ENCODE results near the gene NOP58. TPM values are rescaled to one million over a fixed set of nuclear protein-coding genes. Genes with fewer than 3 reads are reported as not detected.

Gene NOP58
- total RNA-seq, 1 experiment from 2014 or later = 136 TPM

DNA sequence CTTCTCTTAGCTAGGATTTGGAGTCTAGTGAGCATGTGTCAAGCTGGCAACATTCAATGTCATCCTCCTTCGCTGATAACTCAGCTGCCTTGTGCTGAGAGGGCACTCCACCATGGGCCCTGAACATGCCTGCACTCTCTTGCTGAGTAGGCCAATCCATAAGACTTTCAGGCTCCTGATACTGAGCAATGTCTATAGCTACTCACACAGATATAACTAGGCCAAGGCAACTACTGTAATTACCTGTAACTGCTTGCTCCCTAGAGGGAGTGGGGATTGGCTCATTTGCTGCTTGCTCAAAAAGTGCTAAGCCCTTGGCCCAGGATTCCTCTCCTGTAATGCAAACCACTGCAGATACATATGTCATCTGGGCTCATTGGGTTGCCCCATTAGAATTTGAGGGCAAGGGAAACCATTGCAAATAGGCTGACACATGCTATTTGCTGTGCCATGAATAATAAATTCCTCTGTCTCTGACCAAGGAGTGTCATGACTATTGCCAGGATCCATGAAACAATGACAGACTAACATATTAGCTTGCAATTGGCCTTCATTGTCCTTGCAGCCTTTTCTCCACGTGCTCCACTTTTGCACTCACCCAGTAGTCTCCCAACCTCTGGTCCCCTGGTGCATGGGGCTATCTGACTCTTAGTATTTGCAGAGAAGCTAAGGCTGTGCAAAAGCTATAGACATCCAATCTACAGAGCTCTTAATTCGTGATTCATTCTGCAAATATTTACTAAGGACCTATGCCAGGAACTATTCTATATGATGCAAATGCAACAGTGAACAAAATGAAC, 73.7 kb downstream of the NOP58 start:
- H3K79me2 ChIP-seq (ENCODE audit: insufficient read depth, low read length) = no peaks in the 10 kb centered on the region
- ChIA-PET RAD21 (ENCODE audit: low non-redundant PET in 1 of 2, low total read pairs in 2 of 2, uncharacterized antibody in 2 of 2, unreplicated experiment in 2 of 2) (no interaction called here), POLR2A (no interaction called here), CTCF (no interaction called here)
- no peaks in the 10 kb centered on the region for H3K9me3 ChIP-seq (ENCODE audit: control insufficient read depth in 1 of 2, insufficient read depth in 1 of 2, low read depth in 1 of 2, low read length in 2 of 2)
- H3K4me1 ChIP-seq (ENCODE audit: control insufficient read depth in 1 of 2, insufficient read depth in 2 of 2, low read length in 2 of 2) = no peaks in the 10 kb centered on the region
- H3K36me3 ChIP-seq (ENCODE audit: control insufficient read depth in 1 of 2, insufficient read depth in 2 of 2, low read length in 2 of 2) = no peaks in the 10 kb centered on the region
- no peaks in the 10 kb centered on the region for H3K27me3 ChIP-seq (ENCODE audit: insufficient read depth, low read length)
- no peak overlapping the region for H3K9ac ChIP-seq (ENCODE audit: low read length)
- BruUV-seq (replicated peaks) = no TSS peak
- H3K27ac ChIP-seq (ENCODE audit: low read depth, low read length) = no peak overlapping the region
- no peaks in the 10 kb centered on the region for H3K9me2 ChIP-seq (ENCODE audit: insufficient read depth)
- ATAC-seq (no peak), DNase-seq (ENCODE audit: low read depth, low spot score) (no peak)
- H4K20me1 ChIP-seq (ENCODE audit: insufficient read depth) = no peaks in the 10 kb centered on the region
- no peak overlapping the region for H3K4me3 ChIP-seq (replicated peaks in 1 of 2; ENCODE audit: low read depth in 1 of 2, low read length in 2 of 2)
- no peak for TF ChIP-seq EZH2phosphoT487 (IDR thresholded peaks at IDR 0.05; ENCODE audit: borderline replicate concordance)
- TF ChIP-seq YY1 (IDR thresholded peaks at IDR 0.05; ENCODE audit: extremely low read depth, insufficient replicate concordance, low read depth, low read length) = no peak
- no peak for TF ChIP-seq POLR2AphosphoS5 (IDR thresholded peaks at IDR 0.05; ENCODE audit: low read depth, low read length)
- no peak for TF ChIP-seq EZH2 (IDR thresholded peaks at IDR 0.05)
- TF ChIP-seq, protein P1, sequence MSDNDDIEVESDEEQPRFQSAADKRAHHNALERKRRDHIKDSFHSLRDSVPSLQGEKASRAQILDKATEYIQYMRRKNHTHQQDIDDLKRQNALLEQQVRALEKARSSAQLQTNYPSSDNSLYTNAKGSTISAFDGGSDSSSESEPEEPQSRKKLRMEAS (IDR thresholded peaks at IDR 0.05) = no peak
- no peak for TF ChIP-seq CEBPB (IDR thresholded peaks at IDR 0.05; ENCODE audit: low read depth)
- H3K4me2 ChIP-seq (ENCODE audit: low read length) = no peak overlapping the region
- intact Hi-C loops (cut with micrococcal nuclease) = no loop called here
- H2AFZ ChIP-seq (ENCODE audit: low read depth, low read length, poor library complexity, severe bottlenecking) = no peak overlapping the region

DNA sequence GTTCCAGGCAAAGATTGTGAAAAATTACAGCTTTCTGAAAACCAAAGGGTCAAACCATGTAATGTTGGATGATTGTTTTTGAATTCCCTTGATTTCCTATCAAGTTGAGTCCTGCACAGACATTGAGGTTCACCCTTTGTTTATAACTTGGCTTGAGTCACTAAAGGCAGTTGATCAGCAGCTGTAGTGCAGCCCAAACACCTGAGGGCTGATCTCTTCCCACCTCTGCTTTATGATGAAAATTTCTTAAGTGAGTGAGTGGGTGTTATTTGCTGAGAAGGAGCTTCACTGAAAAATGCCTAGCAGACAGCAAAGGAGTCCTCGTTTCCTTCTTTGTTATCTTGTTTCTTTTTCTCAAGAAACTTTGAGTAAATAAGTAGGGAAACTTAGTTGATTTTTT, 78.6 kb downstream of the NOP58 start:
- Histone ChIP-seq H3K4me1 (ENCODE audit: control insufficient read depth in 1 of 2, insufficient read depth in 2 of 2, low read length in 2 of 2) (no peaks in the 10 kb centered on the region), H4K20me1 (ENCODE audit: insufficient read depth) (no peaks in the 10 kb centered on the region), H2AFZ (ENCODE audit: low read depth, low read length, poor library complexity, severe bottlenecking) (no peak overlapping the region), H3K27me3 (ENCODE audit: insufficient read depth, low read length) (no peaks in the 10 kb centered on the region), H3K4me3 (replicated peaks in 1 of 2; ENCODE audit: low read depth in 1 of 2, low read length in 2 of 2) (no peak overlapping the region), H3K4me2 (ENCODE audit: low read length) (no peak overlapping the region), H3K9me3 (ENCODE audit: control insufficient read depth in 1 of 2, insufficient read depth in 1 of 2, low read depth in 1 of 2, low read length in 2 of 2) (no peaks in the 10 kb centered on the region), H3K79me2 (ENCODE audit: insufficient read depth, low read length) (no peaks in the 10 kb centered on the region), H3K9ac (ENCODE audit: low read length) (no peak overlapping the region), H3K36me3 (ENCODE audit: control insufficient read depth in 1 of 2, insufficient read depth in 2 of 2, low read length in 2 of 2) (no peaks in the 10 kb centered on the region), H3K27ac (ENCODE audit: low read depth, low read length) (no peak overlapping the region), H3K9me2 (ENCODE audit: insufficient read depth) (no peaks in the 10 kb centered on the region)
- DNase-seq (ENCODE audit: low read depth, low spot score) (no peak), ATAC-seq (no peak)
- TF ChIP-seq ELF1 (IDR thresholded peaks at IDR 0.05; ENCODE audit: borderline replicate concordance, low read depth) (no peak), SP1 (IDR thresholded peaks at IDR 0.05; ENCODE audit: low read depth) (no peak)
- TF ChIP-seq, protein P1 (IDR thresholded peaks at IDR 0.05) = no peak
- TF ChIP-seq, protein P2, sequence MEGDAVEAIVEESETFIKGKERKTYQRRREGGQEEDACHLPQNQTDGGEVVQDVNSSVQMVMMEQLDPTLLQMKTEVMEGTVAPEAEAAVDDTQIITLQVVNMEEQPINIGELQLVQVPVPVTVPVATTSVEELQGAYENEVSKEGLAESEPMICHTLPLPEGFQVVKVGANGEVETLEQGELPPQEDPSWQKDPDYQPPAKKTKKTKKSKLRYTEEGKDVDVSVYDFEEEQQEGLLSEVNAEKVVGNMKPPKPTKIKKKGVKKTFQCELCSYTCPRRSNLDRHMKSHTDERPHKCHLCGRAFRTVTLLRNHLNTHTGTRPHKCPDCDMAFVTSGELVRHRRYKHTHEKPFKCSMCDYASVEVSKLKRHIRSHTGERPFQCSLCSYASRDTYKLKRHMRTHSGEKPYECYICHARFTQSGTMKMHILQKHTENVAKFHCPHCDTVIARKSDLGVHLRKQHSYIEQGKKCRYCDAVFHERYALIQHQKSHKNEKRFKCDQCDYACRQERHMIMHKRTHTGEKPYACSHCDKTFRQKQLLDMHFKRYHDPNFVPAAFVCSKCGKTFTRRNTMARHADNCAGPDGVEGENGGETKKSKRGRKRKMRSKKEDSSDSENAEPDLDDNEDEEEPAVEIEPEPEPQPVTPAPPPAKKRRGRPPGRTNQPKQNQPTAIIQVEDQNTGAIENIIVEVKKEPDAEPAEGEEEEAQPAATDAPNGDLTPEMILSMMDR (IDR thresholded peaks at IDR 0.05 in 2 of 3, conservative IDR thresholded peaks at IDR 0.05 in 1 of 3; ENCODE audit: borderline replicate concordance in 1 of 3, insufficient read depth in 1 of 3, low read depth in 2 of 3, low read length in 2 of 3) = no peak
- ChIA-PET POLR2A (no interaction called here), RAD21 (ENCODE audit: low non-redundant PET in 1 of 2, low total read pairs in 2 of 2, uncharacterized antibody in 2 of 2, unreplicated experiment in 2 of 2) (no interaction called here), CTCF (no interaction called here)
- intact Hi-C loops (cut with micrococcal nuclease) = no loop called here
- no TSS peak for BruUV-seq (replicated peaks)

Data from HCT116 (cell line).